NCI-H2081 (cell line): Measurements from ENCODE around the gene FAM199X.
"Not testable (repeated sequence)": the region's sequence is repeated elsewhere in the genome, so short reads cannot be mapped to it uniquely, and the experiment has no call there.

Experiments used
- DNase-seq, 2 experiments: peaks; one replicate each; lab custom pipeline; 2025; lab: John Stamatoyannopoulos, UW

FAM199X gene

DNA sequence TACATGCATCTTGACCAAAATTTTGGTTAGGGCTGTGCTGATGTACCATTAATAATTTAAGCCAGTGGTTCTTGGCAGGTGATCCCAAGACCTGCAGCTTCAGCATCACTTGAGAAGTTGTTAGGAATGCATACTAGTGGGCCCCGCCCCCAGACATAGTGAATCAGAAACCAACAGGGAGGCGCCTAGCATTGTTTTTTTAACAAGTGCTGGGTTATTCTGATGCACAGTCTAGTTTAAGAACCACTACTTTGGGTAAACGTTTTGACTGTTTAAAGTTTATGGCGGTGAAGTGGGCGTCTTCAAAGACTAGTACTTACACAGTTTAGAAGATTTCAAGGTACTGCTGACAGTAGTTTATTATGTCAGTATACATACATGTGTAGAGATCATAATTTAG lies 23.6 kb downstream of the FAM199X start:
- DNase-seq = no peak

DNA sequence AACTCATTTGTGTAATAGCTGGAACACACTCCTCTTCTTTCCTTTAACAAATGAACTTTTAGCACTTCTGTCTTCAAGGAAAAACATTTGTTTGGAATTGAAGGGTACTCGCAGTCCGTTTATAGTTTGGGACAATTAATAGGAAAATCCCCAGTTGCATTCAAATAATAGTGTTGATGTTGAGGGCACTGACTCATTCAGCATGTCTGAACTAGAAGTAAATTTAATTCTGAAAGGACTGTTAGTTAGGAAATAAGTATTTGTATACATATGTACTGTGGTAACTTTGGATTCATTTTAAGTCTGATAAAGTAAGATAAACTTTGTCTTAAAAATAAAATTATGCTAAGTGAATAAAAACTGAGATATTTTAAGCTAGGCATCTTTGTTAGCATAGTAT lies 27.2 kb downstream of the FAM199X start:
- no peak for DNase-seq

DNA sequence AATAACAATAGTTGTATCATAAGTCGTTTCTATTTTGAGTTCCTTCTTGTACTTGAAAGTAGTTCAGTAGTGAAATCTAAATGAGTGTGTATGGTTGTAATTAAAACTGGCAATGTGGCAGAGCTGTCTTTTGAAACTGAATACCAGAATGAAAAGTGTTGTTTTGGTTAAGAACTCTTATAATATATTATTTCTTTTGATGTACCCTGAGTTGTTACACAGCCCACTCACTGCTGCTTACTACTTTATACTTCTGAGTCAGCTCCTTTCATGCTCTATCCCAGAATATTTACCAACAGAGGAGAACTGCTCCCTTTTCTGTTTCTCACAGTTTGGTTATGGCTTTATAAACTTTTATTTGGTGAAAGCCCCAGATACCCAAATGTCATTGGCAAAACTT lies 28.8 kb downstream of the FAM199X start:
- DNase-seq = no peak

DNA sequence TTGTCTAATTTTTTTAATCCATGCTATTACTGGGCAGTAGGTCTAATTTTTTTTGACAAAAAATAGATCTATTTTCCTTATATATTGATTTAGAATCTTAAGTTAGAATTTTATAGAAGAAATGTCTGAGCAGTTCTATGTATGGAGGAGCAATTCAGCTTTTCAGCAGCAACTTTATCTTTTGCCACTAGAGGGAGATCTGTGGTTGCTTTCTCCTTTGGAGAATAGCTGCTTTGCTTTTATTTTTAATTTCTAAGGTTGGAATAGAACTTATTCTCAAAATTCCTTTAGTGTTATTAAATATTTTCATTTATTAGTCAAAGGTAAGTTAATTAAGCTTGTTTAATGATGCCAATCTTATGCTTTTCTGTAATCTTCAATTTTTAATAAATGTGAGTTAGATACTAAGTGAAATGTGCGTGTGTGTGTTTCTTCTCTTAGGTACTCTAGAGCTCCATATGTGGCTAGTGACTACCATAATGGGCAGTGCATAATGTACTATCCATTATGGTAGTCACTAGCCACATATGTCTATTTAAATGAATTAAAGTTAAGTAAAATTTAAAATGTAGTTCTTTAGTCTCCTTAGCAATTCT lies 29.3 kb downstream of the FAM199X start:
- DNase-seq = peak; percentile 32 to 52

DNA sequence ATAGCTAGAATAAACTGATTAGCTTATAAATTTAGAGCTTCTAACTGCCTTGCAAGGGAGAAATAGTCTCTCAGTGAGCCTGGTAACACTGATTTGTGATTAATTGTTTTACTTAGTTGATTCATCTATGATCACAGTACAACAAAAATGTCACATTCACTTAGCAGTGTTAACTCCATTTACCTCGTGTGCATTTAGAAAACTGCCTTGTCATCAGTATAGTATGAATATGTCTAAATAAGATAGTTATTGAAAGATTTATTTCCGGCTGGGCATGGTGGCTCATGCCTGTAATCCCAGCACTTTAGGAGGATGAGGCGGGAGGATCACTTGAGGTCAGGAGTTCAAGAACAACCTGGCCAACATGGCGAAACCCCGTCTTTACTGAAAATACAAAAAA lies 39.3 kb downstream of the FAM199X start:
- DNase-seq = no peak

DNA sequence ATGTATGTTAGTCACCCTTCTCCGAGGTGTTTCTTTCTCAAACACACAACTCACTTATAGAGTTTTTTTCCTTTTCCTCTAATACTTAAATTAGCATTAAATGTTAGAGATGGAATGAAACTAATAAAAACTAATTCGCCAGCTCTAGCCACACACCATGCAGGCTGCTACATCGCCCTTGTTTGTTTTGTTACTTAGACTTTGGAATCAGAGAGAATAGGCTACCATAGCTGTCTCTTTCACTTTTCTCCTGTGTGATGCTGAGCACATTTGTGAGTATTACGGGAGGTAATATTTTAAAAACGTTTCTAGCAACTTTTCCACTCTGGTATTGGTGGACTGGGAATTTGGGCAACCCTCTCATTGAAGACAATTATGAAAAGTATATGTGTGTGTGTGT lies 44.9 kb downstream of the FAM199X start:
- no peak for DNase-seq

DNA sequence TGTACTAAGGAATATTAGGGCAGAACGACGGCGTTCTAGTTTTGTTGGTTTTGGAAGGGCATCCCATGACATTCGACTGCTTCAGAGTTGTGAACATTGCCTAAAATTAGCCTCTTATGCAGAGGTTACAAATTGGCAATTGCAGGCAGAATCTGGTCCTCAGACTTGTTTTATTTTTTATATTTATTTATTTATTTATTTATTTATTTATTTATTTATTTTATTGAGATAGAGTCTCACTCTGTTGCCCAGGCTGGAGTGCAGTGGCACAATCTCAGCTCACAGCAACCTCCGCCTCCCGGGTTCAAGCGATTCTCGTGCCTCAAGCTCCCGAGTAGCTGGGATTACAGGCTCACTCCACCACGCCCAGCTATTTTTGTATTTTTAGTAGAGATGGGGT lies 63.8 kb downstream of the FAM199X start:
- DNase-seq = not testable (repeated sequence)
